NCI-H446 treated with DMSO at 0.1 percent for 48 hours (cell line): ENCODE measurements around the gene LPP.
A peak's percentile ranks its signal among the peaks of the same experiment; 100 is the strongest.

ENCODE experiments used
- DNase-seq: peaks from one replicate; lab custom pipeline; 2025; lab: John Stamatoyannopoulos, UW

The LPP gene

DNA sequence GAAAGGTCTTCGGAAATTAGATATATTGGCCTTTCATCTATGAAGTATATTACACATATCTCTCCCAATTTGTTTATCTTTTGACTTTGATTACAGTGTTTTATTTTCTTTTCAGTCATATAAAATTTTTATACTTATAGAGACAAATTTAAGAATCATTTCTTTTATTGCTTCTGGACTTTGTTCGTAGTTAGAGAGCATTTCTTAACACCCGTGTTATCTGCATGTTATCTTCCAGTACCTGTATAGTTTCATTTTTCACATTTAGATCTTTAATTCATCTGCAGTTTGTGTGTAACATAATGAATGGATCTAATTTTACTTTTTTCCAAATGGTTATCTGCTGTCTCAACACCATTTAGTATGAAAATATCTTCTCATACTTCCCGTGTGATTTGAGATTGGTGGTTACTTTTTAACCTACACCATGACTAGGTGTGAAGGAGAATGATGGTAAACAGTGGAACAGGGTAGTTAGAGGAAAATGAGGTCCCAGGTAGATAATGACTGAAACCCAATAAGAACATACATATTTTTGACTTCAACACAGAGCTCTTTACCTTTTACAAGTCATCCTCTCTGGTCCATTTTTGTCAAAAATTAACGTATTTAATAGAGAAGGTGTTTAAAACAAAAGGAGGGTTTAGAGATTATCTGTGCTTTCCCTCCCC, 99.3 kb downstream of the LPP start:
- DNase-seq: no peak

DNA sequence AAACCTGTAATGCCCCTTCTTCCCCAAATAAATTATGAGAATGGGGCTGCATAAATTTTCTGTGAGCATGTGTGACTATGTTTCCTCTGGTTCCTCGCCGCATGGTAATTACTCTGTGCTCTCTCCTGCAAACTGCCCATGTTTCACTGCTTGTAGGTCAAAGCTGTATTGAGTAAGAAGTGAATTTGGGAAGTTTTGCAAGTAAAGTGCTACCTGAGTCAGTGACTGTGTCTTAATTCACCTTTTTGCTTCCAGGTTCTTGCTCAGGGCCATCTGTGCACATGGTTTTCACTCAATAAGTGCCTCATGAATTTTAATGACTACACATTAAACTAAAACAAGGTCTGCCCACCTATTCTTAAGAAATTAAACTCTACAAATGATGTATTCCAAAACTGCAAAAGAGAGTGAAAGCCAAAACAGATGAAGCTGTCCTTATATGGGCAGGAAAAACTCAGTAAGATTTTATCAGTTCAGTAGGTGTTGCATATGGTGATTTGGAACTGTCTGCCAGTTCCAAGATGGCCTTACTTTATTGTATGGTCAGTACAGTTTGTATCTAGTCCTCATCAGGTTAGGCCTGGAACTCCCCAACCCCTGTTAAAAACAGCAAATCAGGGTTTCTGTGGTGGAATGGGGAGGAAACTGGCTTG, 100.0 kb downstream of the LPP start:
- DNase-seq: no peak

GRCh38 chr3:188254520-188255070, 100.6 kb downstream of the LPP start:
- DNase-seq: no peak

- no peak for DNase-seq
These were observed 101.2 kb downstream of the LPP start for GRCh38 chr3:188255190-188255589.

DNA sequence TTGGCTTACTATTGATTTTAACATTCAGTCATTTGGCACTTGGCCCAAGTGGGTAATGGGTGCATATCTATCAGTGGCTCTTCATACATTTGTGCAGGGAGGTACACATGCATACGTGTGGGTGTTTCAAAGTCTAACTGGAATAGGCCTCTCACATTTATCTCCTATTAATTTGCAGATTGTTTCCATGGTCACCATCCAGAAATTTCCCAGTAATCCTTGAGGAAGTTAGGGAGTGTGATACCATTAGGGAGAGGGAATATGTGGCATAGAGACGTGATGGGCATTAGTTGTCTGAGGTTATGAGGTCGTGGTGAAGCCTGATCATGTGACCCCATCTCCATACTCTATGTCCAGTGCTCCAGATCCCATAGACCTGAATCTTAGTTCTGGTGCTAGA, 102.8 kb downstream of the LPP start:
- no peak for DNase-seq

DNA sequence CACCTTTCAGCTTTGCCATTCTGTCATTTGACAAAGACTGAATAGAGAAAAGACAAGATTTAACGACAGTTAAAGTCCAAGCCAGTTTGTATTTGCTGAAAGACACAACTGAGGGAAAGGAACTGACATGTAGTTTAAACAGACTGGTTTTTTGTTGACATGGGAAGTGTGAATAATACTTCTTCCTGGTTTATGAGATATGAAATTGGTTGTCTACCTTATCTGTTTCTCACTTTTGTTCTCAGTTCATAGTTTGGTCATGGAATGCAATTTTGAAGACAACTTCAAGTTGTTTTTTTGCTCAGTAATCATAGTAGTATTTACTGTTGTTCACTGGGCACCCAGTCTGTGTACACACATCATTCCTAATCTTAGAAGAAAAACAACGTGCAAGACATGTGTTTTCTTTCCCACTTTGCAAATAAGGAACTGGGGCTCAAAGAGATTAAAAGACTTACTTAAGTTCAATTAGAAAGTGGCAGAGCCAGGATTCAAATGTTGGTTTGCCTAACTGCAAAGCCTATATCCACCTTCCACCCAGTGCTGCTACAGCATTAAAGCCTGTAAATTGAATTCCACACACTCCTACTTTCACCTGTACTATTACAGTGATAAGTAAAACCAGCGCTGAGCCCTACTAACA, 103.5 kb downstream of the LPP start:
- DNase-seq: no peak

DNA sequence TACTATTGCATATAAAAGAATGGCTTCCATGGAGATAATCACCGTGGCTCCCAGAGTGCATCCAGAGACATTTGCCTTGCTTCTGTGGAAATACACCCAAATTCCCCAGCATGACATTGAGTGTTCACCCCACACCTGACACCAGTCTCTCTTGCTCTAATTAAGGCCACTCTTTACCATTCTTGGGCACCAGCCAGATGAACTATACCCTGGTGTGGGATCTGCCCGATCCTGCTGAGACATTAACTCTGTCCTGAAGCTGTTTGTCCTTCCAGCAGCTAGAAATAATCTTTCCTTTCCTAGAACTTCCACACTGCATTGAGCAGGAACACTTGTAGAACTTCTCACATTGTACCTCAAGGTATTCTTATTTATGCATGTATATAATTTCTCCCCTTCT, 105.2 kb downstream of the LPP start:
- DNase-seq: no peak

GRCh38 chr3:188259596-188259995, 105.6 kb downstream of the LPP start:
- no peak for DNase-seq

- no peak for DNase-seq
These were observed 107.1 kb downstream of the LPP start for GRCh38 chr3:188261011-188261410.

GRCh38 chr3:188262488-188262887, 108.5 kb downstream of the LPP start:
- no peak for DNase-seq

DNA sequence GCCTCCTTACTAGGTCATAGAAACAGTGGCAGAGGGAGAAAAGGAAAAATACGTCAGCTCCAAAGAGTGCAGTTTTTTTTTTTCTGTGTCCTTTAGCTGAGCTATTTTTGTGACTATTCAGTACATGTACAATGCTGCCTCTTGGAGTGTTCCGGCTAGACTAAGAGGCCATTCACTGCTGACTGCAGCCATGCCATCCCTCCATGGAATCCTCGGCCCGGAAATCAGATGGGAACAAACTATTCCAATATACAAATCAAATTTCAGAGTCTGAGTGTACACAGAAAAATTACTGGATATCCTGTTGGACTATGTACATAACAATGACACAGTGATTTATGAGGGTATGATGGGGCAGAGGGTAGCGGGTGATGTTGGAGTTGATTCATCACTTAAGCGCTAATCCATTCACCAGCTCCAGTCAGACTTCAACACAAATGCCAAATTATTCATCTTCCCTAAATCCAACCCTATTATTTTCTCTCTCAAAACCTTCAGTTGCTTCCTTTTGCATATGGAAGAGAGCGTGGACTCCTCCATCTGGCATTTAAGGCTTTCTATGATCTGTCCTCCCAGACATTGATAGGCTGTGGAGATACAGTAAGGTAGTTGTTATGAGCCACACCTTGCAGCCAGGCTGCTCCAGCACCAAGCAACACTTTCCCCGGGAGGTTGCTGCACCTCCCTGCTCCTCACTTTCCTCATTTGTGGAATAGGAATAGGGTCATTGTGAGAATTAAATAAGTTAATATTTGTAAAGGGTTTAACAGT, 109.1 kb downstream of the LPP start:
- DNase-seq: peak; percentile 33

- DNase-seq: no peak
These were observed 110.6 kb downstream of the LPP start for GRCh38 chr3:188264226-188265207.

- DNase-seq: no peak
These were observed 112.8 kb downstream of the LPP start for GRCh38 chr3:188266562-188267274.

- no peak for DNase-seq
These were observed 113.9 kb downstream of the LPP start for GRCh38 chr3:188267790-188268335.

DNA sequence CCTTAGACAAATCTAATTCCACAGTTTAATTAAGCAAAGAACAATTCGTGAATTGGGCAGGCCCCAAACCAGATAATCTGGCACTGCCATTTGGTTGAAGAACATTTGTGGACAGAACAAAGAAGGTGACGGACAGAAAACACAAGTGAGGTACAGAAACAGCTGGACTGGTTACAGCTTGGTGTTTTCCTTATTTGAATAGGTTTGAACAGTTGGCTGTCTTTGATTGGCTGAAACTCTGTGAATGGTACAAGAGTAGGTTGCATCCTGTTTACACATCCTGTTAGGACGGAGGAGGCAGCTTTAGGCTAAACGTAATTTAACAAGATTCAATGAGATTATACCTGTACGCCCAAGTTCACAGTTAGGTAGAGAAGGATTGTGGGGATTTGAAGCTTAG, 114.4 kb downstream of the LPP start:
- no peak for DNase-seq

DNA sequence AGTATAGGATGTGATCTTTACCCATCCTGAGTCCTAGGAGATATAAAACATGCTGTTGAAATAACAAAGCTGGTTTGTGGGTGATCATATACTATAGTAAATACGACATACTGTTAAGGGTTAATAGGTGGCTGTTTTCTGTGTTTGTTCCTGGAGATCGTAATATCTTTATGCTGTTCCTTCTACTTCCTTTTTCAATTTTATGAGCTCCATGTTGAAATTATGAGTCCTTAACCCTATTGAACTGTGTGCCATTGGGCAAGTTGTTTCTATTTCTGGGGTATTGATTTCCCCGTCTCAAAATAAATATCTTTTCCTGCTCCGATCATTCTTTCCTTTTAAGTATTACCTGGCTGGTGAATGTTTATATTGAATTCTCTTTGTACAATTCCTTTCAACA, 115.1 kb downstream of the LPP start:
- DNase-seq: no peak

- DNase-seq: no peak
These were observed 116.5 kb downstream of the LPP start for GRCh38 chr3:188270423-188270972.

GRCh38 chr3:188271226-188271914, 117.4 kb downstream of the LPP start:
- DNase-seq: no peak
